ENCODE results near the gene TRABD2B.

TRABD2B gene

DNA sequence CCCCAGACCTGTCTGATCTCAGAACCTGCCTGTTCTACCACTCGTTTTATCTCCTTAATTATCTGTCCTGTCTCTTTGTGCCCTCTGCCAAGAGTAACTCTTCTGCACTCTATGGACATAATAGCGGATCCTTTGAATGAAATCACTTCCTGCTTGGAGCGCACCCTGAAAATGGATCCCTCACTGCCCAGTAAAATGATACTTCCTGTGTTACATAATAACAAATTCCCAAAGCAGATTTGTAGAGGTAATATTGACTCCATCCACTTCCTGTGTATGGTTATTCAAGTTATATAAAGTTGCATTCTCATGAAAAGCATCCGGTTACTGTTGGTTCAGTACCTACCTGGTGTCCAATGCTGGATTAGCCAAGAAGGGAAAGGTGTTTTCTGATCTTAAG, 246.0 kb downstream of the TRABD2B start:
- DNase-seq = no peak

DNA sequence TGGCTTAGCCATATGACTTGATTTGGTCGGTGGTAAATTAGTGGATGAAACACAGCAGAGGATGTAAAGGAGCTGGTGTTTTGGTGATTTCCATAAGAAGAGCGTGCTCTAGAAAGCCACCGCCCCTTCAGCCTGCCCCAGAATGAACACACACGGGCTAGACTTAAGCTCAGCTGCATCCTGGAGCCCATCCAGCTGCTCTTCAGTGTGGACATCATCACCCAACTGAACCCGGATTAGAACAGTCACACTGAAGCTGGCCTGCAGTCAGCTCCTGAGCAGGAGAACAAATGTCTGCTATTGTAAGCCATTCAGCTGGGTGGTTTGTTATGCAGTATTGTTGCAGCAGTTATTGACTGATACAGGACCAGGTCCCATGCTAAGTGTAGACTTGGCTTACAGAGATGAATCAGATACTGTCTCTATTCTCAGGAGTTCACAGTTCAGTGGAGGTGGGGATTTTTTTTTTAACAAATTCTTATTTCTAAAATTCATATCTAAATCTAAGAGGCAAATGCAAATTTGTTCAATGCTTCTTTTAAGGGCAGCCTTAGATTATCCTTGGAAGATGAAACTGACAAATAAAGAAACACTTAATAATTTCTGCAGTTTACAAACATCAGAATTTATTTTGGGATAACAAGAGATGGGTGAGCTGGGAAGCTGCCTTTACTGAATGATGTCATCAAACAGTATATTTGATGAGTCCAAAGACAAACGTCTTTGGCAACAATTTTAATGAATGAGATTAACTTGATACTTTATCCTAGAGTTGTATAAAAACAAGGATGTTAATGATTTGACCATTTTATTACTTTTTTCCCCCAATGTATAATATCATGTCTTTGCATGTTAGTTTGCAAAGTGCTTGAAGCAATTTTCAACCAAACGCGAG, 251.2 kb downstream of the TRABD2B start:
- DNase-seq = no peak

DNA sequence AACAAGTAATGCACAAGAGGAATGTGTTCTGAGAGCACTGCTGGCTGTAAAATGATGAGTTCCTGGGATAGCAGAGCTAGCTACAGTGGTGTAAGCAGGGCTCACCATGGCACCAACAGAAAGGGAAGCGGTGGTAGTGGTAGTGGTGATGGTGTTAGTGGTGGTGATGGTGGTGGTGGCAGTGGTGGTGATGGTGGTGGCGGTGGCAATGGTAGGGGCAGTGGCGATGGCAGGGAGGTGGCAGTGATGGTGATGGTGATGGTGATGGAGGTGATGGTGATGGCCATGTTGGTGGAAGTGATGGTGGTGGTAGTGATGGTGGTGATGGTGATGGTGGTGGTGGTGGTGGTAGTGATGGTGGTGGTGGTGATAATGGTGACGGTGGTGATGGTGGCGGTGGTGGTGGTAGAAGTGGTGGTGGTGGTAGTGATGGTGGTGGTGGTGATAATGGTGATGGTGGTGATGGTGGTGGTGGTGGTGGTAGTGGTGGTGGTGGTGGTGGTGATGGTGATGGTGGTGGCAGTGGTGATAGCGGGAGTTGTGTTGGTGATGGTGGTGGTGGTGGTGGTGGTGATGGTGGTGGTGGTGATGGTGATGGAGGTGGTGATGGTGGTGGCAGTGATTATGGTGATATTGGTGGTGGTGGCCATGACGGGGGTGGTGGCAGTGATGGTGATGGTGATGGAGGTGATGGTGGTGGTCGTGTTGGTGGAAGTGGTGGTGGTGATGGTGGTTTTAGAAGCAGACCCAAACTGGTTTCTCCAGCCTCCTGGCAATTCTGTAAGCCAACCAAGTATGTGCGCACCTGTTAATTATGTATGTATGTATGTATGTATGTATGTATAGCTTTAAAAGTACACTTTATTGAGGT, 254.1 kb downstream of the TRABD2B start:
- no peak for DNase-seq

DNA sequence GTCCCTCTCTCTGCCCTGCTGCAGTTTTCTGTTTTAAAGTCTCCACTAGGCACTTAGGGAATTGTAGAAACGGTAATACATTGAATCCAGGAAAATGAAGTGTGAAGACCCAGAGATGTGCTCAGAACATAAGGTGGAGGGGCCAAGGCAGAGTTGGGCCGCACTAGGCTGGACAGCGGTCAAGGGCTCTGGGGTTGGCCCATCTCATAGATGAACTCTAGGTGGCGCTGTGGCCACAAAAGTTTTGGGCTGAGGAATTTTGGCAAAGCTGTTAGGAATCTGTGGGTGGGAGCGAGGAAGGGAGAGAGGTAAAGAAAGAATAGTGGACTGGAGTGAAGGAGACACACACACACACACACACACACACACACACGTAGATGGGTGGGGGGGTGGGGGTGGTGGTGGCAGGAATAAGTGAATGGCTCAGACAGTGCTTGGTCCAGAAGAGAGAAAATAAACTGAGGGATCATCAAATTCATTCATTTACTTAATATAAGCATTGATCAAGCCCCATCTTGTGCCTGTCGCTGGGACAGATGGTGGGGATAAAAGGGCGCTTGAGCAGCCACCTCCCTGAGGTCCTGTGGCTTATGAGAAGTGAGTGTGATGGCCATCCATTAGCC, 258.5 kb downstream of the TRABD2B start:
- no peak for DNase-seq

DNA sequence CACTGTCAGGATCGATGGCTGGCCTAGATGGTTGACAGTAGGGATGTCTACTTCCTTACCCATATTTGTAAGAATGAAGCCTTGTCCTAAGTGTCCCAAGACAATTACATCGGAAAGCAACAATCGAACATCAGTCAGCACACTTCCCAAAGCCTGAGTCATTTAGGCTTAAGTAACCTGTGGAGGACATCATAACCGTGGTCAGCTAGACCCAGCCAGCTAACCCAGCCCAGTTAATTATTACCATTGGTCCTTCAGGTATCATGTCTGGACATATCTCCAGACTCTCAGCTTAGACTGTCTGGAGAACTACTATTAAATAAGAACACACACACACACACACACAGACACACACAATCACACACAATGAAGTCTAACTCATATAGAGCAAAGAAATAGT, 264.7 kb downstream of the TRABD2B start:
- DNase-seq = no peak

DNA sequence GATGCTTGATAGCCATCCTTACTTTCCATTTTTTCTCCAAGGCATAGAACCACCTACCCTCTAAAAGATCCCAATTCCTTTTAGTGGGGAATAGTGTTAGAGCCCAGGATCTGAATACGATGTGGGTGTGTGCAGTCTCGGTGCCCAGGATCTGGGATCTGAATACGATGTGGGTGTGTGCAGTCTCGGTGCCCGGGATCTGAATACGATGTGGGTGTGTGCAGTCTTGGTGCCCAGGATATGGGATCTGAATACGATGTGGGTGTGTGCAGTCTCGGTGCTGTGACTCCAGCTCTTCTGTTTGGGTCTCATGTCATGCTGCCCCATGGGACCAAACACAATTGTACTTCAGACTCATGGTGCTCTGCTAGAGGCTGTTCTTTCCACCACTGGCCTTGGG, 265.5 kb downstream of the TRABD2B start:
- no peak for DNase-seq

DNA sequence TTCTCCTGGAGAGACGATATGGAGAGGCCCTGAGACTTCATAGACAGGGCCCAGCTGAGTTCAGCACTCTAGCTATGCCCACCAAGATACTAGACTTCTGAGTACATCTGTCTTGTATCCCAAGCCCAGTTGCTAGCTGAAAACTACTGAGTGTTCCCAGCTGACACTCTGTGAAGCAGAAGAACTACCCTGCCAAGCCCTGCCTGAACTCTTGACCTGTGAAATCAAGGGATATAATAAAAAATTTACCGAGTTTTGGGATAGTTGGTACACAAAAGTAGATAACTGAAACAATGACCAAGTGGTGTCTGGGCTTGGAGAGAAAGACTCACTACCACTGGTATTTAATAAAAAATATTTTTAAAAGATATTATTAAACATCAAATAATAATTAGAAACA, 267.5 kb downstream of the TRABD2B start:
- DNase-seq = no peak

DNA sequence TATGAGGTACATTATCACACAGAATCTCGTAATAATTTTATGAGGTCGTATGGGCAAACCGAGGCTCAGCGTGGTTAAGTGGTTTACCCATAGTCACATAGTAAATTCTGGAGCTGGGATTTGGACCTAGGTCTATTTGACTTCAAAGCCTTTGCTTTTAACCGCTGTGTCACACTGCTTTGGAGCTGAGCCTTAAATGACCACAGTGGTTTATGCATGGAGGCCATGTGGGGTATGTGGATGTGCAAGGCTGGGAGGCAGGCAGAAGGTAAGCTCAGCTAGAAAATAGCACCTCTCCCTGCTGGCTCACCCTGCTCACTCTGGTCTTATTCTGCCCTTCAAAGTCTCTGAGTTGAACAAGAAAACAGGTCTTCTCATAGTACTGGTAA, 269.5 kb downstream of the TRABD2B start:
- no peak for DNase-seq

DNA sequence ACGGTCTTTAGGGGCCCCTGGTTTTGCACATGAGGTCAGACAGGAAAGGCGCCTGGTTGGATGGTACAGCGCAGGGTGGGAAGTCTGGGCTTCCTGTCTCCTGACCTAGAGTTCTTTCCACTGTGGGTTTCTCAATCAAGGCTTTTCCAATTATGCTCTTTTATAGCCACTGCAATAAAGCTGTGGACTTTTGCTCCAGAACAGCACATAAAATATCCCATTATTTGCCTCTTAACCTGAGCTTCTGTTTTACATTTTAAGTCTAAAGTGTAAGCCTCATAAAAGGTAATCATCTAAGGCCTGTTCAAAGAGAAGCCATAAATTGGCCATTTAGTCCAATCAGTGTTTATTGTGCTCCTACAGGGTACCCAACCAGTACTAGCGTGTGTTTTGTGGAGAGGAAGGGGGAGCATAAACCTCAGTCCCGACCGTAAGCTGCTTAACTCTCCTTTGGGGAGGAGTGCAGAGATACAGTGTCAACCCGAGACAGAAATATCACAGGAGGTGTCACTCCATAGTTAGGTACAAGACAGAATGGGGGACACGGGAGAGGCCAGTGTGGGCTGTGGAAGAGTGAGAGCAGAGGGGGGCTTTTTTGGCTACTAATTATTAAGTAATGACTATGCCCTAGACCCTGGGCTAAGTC, 270.0 kb downstream of the TRABD2B start:
- no peak for DNase-seq

DNA sequence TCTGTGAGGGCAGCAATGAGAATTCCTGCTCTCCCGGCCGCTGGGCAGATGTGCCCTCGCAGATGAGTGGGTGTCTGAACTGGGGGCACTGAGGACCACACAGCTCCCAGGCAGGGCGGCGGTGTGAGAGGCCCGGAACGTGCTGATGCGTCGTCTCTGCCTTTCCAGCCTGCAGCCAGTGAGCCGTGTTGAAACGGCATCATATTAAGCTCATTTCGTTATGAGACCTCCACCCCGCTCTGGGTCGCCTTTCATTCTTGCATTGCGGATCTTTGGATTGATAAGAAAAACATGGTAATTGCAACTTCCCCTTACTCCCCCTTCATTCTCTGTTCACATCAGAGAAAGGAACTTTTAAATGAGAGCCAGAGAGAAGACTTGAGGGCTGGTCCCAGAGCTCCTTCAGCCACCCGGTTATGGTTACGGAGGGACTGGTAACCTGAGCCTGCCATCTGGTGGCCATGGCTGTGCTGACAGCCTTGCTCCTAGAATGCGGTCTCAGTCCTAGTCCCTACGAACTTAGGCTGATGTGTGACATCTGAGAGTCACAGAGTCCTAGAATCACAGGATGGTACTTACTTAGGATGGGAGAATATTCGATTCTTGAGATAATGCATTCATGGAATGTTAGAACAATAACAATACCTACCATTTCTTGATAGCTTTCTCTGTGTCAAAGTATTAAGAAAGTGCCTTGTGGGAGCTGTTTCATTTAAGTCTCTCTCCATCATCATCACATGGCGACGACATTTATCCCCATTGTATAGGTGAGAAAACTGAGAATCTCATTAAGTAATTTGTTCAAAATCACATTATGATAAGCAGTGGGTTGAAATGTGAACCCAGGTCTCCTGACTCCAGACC, 271.0 kb downstream of the TRABD2B start:
- peak; percentile 68 for DNase-seq

DNA sequence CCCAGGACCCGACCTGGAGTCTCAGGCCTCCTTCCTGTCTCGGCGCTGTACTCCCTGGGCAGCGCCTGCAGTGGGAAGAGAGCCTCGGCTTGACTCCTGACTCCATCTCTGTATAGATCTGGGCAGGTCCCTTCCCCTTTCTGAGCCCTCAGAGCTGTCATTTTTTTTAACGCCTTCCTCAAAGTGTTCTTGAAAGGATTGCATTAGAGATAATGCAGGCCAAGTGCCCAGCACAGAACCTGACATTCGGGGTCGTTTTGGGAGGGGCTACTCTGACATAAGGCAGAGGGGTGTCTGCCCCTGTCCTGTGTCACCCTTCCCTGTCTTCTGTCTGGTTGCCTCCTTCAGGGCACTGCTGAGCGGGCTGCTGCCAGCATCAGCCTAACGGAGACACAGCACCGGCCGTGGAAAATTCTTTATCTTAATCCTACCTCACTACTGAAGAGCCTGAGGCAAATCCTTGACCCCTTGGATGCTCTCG, 271.6 kb downstream of the TRABD2B start:
- DNase-seq = no peak

DNA sequence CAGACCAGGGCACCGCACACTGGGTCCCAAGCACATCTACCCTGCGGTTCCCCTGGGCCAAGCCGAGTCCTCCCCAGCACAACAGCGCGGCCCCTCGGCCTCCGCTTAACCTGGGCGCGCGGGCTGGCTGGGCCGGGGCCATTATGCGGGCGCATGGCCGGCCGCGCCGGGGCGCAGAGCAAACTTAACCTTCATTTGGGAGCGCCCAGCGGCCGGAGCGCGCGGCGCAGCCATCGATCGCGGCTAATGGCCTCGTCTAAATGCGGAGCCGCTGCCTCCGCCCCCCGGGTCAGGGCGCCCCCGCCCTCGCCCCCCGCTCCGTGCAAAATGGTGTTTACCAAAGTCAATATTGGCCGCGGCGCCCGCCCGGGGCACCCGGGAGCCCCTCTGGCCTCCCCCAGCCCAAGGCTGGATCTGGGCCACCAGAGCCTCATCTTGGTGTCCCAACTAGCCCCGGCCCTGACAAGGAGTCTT, 272.1 kb downstream of the TRABD2B start:
- no peak for DNase-seq

DNA sequence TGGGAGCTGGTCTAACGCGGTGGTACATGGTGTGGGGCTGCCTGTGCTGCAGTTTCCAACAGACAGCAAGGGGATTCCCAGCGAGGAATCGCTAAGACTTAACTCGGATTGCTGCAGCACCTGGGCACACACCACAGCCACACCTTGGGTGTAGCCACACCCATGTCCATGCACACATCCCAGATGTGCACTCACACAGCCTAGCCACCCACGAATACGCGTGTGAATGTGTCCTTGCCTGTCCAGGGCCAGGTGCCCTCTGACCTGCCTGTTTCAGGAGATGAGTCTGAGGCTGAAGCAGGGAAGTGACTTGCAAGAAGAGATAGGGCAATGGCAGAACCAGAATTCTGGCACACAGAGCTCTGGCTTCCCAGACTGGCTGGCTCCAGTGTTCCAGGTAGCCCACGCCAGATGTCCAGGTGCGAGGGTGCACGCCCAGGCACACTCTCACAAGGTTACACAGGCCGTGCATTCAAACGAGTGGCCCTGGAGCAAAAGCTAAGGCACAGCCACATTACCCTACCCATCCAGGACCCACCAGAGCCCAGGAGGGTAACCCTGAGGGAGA, 272.7 kb downstream of the TRABD2B start:
- no peak for DNase-seq

DNA sequence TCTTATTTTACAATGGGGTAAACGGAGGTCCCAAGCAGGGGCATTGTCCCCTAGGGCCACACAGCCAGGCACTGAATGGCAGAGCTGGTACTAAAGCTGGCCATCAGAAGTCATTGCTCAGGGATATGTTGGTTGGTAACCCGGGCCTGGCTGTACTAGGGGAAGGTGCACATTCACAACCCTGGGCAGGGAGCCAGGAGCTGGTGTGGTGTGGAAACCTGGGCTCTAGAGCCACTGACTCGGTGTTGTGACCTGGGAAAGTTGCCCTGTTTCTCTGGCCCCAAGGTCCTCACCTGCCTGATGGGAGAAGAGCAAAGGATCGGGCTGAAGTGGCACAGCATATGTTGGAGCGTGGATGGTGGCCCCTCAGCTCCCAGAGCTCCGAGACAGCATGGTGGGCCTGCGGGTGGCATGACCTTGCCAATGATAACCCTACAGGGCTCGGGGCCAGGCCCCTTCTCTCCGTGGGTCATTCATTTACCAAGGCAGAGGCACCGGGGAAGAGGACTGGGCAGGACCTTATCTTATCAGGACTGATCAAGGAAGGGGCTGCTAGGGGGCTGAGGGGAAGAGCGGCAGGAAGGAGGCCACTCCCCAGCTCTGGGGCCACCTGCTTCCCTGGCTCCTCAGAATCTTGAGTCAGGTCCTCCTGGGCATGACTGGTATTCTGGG, 274.1 kb downstream of the TRABD2B start:
- DNase-seq = no peak

DNA sequence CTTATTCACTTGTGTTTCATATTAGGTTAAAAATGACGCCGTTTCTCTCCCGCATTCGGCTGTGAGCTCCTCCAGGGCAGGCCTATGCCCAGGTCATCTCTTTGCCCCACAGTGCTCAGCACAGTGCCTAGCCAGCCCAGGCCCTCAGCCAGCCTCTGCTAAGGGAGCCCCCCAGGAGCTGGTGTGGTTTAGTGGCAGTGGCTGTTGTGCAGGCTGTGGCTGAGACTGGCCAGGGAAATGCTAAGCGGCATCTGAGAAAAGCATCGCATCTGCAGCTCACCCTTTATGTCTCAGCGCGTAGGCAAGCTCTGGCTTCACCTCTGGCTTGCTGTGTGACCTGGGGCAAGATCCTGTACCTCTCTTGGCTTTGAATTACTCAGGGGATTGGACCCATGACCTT, 275.1 kb downstream of the TRABD2B start:
- DNase-seq = no peak

DNA sequence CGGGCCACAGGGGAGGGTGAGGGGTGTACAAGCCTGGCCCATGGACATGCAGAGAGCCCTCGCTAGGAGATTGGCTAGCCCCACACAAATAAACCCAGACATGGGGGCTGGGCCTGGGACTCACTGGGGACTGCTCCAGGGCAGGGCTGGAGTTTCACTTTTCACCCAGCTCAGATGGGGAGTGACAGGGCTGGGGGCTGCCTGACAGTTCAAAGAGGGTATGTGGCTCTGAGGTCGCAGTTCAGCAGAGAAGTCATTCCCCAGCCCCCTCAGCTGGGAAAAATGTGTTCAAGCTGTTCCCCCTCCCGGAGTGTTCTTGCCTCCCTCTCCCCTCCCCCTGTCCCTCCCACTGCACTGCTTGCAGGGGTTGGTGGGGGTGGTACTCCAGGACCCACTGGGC, 277.1 kb downstream of the TRABD2B start:
- no peak for DNase-seq

DNA sequence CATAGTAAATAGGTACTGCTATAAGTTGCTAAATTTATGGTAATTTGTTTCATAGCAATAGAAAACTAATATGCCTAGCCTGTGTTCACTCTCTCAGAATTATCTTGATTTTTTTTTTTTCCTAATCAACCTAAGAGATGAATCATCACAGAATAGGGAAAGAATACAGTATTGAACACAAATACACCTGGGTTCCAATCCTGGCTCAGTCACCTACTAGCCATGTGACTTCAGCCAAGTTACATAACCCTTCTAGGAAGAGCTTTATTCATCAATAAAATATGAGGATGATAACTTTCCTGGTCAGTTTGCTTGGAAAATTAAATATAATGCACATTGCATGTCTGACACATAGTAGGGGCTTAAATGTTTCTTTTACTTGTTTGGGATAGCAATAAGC, 279.8 kb downstream of the TRABD2B start:
- DNase-seq = no peak

DNA sequence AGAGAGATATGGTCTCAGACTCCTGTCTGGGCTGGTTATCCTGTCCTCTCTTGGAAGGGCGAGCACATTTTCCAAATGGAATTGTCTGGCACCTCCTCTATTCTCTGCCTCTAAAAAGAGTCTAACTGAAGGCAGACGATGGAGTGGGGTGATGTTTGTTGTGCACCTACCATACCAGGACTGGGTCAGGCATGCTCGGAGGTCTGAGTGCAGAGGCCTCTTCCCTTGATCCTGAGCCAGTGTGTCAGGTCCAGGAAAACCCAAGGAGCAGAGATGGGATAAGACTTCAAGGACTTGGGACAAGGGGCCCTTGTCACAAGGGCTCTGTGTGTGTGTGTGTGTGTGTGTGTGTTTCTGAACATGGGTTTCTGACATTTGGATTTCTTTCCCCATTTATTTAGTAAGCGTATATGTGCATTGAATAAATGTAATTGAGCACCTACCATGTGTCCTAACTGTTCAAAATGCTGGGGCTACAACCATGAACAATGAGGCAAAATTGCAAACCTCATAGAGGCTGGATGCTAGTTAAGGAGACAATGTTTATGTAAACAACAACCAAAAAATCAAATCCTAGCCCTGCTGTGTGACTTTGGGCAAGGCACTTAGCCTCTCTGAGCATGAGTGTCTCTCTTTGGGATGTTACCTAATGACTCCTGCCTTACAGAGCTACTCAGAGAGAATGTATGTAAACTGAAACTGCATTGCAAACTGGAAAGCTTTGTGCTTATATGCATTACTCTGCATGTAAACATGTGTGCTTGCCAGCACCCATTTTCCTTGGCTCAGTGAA, 283.0 kb downstream of the TRABD2B start:
- DNase-seq = no peak

DNA sequence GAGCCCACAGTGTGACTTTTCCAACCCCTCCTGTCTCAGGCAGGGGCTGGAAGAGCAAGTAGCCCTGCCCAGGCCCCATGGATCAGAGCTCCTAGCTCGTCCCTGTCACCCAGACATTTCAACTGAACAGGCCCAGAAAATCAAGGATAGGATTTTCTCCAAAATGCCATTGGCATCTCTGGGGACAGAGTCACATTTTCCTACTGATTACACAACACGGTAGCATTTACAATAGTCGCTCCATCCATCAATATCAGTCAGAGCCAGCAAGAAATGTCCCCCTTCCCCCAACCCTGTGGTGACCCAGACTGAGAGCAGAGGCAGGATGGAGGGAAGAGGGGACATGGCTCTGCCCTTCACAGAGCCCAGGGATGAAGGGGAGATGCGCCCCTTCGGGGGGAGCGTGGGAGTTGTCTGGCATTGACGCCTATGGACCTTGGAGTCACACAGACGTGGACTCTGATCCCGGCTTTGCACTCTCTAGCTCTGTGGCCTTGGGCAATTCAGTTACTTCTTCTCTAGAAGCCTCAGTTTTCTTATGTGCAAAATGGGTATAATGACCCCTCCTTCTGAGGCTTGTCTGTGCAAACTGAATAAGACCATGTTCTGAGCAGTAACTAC, 283.7 kb downstream of the TRABD2B start:
- DNase-seq = no peak
